NCI-H1417 (cell line): ENCODE data around the gene NFX1.
"Not testable (repeated sequence)": the region's sequence is repeated elsewhere in the genome, so short reads cannot be mapped to it uniquely, and the experiment has no call there.

ENCODE experiments used
- DNase-seq, 3 experiments: peaks; one replicate each; lab custom pipeline; 2025; lab: John Stamatoyannopoulos, UW

The NFX1 gene

DNA sequence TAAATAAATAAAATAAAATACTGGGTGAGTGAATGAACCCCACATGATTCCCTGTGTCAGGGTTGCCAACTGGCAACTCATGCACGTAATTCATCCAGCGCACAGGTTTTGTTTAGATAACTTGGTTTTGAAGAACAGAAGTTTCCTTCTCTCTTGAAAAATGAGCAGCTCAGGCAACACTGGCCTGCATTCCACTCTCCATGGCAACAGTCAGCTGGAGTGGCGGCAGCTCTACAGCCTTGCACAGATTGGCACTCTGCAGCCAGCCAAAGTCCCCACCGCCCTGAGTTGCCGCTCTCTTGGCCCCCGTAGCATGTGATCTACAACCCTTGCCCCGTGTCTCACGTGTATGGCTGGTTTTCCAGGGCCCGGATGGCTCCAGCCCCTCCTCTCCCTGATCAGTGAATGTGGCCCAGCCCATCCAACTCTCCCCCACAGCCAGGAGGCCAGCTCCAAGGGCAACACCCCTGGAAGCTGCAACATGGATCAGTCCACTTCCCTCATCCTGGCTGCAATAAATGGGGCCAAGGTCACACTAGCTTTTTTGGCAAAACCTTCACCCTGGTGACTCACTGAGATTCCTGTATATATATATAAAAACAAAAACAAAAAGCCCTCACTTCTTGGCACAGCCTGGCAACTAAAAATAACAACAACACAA, 100.9 kb downstream of the NFX1 start:
- peak in 2 of 3 experiments; percentile 9 to 43 for DNase-seq

DNA sequence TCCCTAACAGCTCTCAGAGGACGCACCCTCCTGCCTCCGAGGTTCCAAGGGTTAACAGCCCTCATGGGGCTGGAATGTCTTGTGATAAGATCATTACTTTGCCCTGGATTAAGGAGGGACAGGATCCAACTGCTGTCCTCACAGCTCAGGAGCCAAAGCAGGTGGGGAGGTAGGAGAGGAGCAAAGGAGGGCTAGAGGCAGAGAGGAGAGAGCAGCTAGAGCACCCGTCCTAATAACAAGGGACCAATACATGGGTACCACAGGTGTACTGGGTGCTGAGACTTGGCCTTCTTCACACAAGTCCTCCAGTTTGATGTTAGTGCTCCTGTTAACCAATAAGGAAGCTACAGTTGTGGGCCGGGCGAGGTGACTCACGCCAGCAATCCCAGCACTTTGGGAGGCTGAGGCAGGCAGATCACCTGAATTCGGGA, 102.3 kb downstream of the NFX1 start:
- DNase-seq, result not testable (repeated sequence)

DNA sequence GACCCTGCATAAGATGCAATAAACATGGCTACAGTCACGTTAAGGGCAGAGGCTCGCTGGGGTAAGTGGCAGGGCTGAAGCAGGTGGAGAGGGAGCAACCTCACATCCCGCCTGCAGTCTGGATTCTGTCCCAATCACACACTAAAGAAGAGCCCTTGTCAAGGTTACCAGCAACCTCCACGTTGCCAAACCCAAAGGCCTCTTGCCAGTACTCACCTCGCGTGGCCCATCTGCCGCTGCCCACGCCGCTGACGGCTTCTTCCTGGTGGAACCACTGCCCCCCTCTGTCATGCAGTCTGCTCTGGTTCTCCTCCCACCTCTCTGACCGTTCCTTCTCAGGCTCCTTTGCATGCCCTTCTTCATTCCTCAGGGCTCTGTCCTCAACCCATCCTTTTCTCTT, 103.3 kb downstream of the NFX1 start:
- no peak for DNase-seq

DNA sequence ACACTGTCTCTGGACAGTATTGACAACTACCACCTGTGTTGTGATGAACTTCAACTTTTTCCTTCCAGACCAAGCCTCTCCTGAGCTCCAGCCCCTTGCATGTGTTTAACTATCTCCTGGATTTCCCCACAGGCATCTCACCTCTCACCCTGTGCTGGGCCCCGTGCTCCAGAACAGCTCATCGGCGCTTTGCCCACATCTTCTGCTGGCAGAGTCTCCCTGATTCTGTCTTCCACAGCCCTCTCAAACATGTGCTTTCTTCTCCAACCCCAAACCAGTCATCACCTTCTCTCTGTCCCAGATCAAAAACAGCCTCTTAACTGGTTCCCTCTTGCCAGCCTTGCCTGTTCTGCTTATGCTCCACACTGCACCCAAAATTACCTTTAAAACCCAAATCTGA, 103.7 kb downstream of the NFX1 start:
- not testable (repeated sequence) for DNase-seq

DNA sequence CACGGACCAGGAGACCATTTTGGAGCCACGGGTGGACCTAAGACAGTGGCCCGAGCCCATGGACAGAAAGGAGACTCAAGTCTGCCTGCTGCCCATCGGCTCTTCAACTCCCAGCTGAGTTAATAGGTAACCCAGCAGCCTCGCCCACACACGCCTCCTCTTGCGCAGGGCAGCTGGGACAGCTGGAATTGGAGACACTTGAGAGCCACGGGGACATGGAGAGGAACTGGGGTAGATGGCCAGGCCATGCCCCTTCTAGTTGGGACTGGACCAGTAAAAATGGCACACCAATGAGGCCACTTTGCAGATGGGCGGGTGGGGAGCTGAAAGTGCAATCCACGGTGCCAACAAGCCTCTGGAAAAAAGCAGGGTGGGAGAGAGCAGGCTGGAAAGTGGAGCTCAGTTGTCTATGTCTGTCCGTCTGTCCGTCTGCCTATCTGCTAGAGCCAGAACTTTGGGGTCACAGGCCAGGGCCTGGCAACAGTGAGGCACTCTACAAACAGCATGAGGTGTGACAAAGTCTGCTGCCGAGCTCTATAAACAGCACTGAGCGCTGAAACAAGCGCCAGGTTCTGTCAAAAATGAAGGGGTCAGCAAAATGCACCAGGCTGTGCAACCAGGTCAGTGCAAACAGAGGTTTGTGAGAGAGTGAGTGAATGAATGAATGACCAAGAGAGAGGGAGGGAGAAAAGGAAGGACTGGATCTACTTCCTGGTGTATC, 105.0 kb downstream of the NFX1 start:
- not testable (repeated sequence) for DNase-seq

DNA sequence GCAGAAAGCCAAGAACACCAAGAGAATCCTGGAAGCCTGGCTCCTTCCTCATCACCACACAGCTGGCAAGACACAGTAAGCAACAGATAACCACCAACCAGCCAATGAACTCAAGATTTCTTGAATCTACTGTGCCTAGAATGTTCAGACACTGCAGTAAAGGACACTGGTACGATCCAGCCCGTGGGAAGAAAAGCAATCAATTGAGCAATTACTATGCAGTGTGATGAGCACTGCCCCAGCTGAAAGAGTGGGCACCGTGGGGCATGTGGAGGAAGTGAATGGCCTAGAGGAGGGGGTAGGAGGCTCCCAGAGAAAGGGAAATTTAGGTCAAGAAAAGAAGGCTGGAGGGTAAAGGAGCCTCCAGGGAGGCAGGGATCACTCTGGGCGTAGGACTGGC, 107.5 kb downstream of the NFX1 start:
- DNase-seq, result not testable (repeated sequence)

DNA sequence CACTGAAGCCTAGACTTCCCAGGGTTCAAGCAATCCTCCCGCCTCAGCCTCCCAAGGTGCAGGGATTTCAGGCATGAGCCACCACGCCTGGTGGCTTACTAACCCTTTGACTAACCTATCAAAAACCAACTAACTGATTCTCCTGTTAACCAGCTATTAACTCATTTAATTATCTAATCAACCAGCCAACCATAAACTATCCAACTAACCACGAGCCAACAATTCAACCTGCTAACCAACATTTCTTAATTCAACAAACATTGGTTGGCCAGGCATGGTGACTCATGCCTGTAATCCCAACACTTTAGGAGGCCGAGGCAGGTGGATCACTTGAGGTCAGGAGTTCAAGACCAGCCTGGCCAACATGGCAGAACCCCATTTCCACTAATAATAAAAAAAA, 108.7 kb downstream of the NFX1 start:
- not testable (repeated sequence) for DNase-seq

DNA sequence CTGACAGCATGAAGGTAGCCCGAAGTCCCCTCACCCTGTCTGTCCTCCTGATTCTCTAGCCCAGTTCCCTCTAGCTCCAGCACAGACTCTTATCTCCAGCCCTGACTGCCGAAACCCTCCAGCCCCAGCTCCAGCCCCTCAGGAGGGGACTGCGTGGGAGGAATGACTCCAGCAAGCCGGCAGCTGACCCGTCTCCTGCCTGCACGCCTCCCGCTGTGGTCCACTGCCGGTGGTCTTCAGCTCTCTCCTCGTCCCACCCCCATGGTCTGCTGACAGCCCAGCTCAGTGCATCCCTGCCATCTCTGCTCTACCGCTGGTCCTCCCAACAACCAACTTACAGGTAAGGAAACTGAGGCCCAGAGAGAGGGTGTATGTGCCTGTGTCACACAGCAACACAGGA, 111.5 kb downstream of the NFX1 start:
- not testable (repeated sequence) for DNase-seq

DNA sequence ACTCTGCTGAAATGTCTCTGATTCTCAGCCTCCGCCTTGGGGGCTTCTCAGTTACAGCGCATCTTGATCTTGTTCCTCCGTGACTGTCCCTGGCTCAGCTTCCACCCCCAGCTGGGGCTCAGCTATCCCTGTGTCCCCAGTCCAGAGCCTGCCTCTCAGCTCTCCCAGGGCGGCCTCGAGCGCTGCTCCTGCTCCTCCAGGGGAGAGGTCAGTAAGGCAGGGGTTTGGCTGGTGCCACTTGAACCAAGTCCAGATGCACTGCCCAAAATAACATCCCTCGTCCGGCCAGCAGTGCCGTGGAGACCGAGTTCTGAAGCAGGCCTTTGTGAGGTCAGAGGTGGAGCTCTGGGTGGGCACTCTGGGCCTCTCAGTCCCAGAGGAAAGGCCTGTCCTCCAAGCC, 112.1 kb downstream of the NFX1 start, which contains the start of gene AQP7:
Gene AQP7, minus strand, starts transcription at position 198 of the 400 bp plus-strand sequence. CDS start 1,306 bp downstream, outside the sequence.
- DNase-seq, result not testable (repeated sequence)

DNA sequence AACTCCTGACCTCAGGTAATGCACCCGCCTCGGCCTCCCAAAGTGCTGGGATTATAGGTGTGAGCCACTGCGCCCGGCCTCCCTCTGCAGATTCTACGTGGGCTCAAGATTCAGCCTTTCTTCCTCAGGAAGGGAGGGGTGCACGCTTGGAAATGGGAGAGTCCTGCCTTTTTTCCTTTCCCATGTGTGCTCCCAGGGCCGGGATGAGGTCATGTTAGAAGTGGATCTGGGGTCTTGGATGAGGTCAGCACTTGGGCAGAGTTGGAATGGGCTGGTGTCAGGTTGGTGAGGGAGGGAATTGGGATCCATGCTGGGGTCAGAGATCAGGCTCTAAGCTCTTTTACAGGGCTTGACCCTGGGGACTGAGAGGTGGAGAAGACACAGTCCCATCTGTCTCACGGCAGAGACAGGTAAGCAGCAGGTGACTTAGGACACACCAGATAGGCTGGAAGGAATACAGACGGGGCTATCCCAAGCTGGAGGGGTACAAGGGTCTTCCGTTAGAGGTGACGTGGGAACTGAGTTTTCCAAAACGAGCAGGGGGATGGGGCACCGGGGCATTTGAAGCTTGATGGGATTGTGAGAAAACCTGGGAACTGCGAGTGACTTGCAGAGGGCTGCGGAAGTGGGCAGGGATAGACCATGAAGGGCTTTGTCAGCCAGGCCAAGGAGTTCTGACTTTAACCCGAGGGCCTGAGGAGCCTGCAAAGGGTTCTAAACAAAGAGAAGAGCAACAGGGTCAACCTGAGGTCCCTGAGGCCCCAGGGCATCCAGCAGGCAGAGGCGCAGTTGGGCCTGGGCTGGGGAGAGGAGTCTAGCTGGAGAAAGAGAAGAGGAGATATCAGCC, 113.8 kb downstream of the NFX1 start:
- DNase-seq, result no peak

DNA sequence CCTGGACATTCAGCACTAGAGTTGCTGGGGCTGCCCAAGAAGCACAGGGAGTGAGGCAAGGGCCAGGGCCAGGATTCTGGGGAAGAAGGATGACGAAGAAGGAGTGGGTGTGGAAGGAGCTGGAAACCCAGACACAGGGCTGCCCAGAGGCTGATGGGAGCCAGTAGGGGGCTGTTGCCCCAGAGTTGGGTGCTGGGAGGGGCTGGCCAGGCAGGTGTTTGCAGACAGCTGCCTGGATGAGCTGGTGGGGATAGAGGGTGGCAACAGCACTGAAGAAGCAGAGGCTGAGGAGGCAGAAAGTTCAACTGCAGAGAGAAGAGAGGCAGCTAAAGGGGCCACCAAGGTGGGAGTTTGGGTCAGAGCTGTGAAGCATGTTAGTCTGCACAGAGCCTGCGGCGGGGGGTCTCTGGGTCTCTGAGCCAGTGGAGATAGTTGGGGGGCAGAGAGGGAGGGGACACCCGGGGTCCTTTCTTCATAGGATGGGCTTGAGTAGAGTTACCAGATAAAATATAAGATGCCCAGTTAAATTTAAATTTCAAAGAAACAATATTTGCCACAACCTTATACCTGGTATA, 114.6 kb downstream of the NFX1 start:
- DNase-seq, result no peak

DNA sequence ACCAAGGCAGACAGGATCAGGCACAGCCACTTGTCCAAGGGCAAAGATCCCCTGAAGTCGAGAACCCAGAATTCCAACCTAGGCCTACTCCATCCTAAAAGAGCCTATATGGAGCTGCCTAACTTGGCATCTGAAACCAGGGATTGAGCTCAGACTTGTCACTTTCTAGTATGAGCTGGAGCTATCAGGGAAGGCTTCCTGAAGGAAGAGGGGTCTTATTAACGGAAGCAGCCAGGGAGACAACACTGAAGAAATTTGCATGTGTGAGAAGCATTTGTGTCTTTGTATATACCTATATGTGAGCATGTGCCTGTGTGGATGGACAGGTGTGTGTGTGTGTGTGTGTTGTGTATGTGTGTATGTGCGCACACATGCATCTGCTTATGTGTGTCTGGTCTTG, 116.7 kb downstream of the NFX1 start:
- no peak for DNase-seq

DNA sequence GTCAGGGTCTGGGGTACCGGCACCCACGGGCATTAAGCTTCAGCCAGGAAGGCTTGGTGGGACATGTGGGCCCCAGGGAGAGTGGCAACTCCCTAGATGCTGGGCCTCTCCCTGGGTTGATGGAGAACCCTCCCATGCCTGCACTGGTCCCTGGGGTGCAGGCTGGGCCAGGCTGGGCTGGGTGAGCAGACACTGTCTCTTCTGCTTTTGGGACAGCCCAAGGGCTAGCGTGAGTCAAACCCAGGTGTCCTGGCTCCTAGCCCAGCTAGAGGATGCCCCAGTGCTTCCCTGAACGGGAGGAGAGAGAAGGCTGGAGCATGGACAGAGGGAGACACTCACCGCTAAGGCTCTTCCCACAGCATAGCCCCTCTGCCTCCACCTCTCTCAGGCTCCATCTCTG, 117.8 kb downstream of the NFX1 start:
- no peak for DNase-seq

DNA sequence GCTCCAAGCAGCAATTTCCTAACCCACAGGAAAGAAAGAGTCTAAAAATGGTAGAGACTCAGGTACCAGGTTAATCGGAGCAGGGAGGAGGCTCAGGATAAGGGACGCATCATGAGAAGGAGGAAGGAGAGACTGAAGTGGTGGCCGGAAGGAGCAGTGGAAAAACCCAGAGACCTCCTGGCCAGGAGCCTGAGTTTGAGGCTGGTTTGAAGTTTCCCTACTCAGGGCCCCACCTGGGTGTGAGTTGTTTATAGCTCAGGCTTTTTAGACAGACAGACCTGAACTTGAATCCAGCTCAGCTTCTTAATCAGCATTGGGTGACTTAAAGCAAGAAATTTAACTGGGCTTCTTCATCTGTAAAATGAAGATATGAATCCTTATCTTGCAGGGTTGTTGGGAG, 124.0 kb downstream of the NFX1 start:
- no peak for DNase-seq

DNA sequence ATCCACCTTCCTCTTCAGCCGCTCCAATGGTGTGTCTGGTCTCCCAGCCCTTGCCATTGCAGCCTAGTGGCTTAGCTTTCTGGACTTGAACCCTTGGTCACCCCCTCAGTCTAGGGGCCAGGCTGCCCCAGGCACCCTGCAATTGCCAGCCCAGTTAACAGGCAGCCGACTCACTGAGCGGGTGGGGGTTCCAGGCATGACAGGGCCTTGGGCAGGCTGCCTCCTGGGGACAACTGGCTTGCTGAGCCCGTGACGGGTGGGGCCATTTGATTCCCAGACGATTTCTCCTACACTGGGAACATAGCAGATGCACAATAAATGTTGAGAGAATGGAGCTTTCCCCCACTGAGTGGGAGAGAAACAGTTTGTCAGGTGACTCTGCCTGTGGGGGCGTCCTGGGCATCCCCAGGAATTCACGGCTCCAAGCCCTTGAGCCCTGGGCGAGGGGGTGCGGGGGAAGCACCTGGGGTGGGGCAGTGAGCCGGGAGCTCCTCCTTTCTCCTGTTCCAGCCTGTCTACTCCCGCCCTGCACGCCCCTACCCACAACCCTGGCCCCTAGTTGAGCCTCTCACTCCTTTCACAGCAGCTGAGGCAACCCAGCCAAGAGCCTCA, 124.7 kb downstream of the NFX1 start:
- DNase-seq, result no peak

DNA sequence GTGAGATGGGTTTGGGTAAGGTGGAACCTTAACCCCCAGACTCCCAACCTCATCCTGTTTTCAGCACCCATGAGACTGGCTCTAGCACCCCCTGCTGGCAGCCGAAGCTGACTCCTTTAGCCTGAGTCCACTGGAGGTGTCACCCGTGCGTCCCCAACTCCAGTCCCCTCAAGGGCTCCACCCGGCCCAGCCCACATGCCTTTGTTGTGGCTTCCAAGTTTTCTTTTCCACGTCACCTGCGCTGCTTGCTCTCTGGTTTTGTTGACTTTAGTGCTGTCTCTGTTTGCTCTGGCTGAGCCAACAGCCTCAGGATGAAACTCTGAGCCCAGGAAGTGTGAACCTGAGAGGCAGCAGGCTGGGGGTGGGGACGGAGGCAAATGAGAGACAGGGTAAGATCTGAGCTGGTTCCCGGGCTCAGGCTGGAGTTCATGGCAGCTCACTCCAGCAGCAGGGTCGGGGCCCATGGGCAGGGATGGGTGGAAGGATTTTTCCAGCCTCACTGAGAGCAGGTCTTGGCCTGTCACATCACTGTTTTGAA, 125.3 kb downstream of the NFX1 start:
- peak; percentile 25 to 82 (median 65) for DNase-seq

DNA sequence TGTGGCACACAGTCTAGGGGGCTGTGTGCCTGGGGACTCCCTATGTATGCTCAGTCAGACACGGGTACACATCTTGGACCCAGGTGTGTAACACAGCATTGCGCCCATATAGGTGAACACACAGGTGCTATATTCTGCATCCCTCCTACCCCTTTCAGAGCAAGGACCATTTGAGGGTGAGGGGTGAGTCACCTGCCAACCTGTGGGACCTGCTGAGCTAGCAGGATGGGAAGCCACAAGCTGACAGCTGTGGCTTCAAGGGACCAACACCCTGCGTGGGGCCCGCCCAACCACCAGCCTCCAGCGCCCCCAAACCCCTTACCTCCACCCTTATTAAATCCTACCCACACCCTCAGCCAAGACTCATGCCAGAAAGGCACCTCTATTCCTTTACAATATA, 126.7 kb downstream of the NFX1 start:
- DNase-seq, result no peak

DNA sequence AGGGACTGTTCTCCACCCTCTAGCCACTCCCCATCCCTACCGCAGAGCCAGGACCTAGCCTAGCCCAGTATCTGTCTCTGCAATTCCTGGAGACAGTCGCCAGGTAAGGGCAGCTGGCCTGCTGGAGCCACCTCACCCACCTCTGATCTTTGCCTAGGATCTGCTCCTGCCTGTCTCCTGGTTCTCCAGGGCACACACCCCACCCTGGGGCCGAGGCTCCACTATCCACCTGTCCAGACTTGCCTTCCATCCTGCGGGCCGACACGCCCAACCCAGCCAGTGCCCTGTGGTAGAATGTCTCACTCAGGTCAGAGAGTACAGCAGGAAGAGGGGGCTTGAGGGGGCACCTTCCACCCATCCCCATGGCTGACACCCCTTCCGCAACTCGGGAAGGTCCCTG, 127.8 kb downstream of the NFX1 start:
- no peak for DNase-seq

DNA sequence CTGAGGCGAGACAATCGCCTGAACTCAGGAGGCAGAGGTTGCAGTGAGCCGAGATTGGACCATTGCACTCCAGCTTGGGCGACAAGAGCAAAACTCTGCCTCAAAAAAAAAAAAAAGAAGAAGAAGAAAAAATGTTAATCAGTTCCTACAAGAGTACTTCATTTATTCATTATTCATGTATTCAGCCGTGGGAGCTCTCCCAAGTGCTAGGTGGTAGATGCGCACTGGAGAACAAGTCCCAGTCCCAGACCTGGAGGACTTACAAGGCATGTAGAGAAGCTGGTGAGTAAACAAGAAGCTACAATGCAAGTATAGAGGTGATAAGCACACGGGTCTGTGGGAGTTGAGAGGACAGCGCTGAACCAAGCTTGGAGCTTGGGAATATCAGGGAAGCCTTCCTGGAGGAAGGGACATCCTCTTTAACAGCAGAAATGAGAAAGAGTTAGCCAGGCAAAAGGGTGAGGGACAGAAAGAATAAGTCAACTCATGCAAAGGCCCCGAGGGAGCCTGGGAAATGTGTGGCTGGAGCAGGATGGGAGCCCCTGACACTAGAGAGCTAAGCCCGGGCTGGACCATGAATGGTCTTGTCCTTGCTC, 129.5 kb downstream of the NFX1 start:
- DNase-seq, result no peak
